GM19328 (cell line): ENCODE data around the gene BRD2.
A peak's percentile ranks its signal among the peaks of the same experiment; 100 is the strongest.
"Not testable (repeated sequence)": the region's sequence is repeated elsewhere in the genome, so short reads cannot be mapped to it uniquely, and the experiment has no call there.

Experiments used
- ATAC-seq: cut with Tn5 transposase; IDR thresholded peaks from one replicate; pipeline ENCODE4 v1.9.1; 2021; ENCODE audit warnings: mild to moderate bottlenecking, moderate library complexity; ENCODE audit not compliant: unreplicated experiment

Gene BRD2

DNA sequence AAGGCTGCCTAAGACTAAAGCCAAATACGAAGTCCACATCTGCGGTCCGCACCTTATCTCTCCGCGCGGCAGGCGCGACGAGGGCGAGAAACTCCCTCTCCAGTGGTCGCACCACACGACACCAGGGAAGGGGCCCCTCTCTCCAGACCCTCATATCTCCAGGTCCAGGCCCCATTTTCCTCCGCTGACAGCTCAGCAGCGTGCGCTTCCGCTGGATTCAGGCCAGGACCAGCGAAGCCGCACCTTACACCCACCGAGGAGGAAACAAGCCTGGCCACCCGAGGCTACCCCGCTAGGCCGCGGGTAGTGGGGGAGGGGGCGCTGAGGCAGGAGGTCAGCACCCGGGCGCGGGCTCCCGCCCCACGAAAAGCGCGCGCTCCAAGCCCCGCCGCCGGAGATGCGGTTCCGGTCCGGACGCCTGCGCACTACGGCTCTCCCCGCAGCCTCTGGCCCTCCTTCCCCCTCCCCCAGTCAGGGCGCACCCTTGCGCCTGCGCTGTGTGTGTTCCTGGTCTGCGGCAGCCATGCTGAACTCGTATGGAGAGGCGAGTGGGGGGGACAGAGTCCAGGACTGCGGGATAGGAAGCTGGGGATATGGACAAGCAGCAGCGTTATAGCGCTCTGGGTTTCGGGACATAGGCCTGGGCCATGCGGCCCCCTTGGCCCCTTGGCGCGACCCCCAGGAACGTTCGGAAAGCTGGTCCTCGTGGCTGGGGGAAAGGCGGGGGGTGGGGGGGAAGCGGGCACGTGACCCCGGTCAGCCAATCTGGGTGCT is at the start of gene BRD2:
Gene BRD2, plus strand, starts transcription at position 502 of the 774 bp plus-strand sequence. CDS start 4,305 bp downstream, outside the sequence.
- peak; percentile 31 for ATAC-seq

DNA sequence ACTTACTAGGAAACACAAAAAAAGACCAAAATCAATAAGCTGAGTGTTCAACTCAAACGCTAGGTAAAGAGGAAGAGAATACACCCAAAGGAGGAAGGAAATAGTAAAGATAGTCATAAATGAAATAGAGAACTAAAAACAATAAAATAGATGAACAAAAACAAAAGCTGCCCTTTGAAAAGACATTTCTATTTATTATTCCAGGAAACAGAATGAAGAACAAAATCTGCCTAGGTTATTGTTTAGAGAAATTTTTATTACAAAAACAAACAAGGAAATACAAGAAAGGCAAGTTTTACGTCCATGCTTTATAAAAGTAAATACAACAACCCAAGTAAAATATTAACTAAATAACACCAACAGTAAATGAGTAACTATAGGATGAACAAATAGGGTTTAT is 47.7 kb upstream of the BRD2 start:
- no peak for ATAC-seq

DNA sequence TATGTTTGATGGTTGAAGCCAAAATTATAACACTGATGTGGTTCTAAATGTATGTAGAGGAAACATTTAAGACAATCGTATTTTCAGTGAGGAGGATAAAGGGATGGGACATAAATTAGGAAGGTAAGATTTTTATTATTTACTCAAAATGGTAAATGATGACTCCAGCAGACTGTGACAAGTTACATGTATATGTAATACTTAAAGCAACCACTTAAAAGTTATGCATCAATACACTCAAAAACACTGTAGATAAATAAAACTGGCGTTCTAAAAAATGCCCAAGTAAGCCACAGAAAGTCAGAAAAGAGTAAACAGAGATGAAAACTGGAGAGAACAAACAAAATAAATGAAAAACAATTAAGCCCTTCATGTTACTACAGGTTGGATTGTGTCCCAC is 46.3 kb upstream of the BRD2 start:
- ATAC-seq = no peak

DNA sequence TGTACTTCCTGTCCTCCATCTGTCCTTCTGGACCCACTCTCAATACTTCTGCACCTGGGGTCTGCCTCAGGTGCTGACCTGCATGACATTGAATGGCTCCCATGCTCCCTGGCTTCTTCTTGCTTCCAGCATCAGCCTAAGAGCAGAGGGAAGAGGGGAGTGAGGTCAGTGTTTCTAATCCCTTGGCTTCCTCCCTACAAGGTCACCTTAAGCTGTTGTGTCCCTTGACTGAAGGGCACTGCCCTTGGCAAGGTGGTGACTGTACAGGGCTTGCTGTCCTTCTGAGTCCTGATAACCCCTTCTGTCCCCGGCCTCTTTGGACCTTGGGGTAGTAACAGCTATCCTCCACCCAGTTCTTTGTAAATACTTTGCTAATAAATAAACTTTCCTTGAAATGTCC is 37.2 kb upstream of the BRD2 start:
- no peak for ATAC-seq

DNA sequence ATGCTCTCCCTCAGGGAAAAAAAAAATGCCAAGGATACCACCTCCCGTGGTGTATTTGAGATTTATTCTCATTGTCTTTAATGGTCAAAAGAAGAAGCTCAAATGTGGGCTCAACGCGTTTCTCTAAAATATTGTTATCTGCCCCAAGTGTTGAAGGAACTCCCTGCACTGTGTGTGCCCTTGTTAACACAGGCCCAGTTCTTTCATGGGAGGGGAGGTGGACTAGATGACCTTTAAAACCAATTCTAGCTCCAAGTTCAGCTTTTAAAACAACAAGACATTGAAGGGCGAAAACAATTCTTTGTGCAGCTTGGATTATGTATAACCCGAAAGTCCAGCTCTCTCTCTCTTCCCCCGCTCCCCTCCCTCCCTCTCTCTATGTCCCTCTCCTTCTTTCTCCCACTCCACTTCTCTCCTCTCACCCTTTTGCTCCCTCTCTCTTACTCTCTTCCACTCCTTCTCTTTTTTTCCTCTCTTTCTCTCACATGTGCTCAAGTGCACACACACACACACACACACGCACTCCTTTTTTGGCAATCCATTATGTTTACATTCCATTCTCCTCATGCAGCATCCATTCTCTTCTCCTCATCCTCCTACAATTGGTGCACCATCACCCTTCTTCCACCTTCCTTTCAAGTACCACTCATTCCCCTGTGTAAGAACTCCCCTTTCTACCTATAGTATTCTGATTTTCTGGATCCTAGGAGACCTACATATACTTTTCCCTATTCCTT is 36.1 kb upstream of the BRD2 start:
- no peak for ATAC-seq

DNA sequence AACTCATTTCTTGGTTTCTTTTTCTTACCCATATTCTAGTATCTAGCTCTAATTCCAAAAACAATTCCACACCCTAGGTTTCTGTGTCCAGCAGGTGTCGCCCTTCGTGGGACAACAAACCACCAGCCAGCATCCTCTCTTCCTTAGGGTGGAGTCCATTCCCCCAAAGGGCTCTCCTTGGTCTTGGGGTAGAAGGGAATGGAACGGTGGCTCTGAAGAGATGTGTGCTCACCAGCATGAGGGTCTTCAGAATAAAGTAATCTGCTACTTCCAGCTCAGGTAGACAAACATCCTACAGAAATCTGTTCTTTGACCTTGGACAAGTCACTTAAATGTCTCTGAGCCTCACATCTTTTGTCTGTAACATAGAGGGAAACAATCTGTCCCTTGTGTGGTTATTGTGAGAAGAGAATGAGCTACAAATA is 34.7 kb upstream of the BRD2 start:
- no peak for ATAC-seq

DNA sequence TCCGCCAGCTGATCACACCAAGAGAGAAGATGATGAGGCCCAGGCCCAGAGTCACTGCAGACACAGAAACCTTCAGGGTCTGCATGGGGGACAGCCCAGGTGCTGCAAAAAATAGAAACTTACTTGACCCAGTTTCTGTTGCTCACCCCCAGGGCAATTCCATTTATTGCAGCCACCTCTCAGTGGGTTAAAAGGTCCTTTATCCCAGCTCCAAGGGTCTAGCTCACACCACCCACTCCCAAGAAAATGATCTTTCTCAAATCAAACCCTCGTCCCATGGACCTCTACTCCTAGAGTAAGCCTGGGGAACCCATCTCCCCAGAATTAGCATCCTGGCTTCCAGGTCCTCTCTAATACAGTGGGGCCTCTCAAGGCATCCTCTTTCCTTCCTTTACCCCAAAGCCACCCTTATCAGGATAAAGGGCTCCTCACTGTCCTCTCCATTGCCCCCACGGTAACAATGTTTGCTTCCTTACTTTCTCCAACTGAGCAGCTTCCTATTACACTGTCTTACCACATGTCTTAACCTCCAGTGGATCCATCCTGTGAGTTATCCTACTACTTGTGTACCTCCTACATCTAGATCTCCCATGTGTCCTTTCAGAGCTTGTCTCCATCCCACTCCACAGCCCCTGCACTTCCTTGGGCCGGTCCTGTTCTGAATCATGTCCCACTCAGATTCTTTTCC is 32.7 kb upstream of the BRD2 start:
- no peak for ATAC-seq

DNA sequence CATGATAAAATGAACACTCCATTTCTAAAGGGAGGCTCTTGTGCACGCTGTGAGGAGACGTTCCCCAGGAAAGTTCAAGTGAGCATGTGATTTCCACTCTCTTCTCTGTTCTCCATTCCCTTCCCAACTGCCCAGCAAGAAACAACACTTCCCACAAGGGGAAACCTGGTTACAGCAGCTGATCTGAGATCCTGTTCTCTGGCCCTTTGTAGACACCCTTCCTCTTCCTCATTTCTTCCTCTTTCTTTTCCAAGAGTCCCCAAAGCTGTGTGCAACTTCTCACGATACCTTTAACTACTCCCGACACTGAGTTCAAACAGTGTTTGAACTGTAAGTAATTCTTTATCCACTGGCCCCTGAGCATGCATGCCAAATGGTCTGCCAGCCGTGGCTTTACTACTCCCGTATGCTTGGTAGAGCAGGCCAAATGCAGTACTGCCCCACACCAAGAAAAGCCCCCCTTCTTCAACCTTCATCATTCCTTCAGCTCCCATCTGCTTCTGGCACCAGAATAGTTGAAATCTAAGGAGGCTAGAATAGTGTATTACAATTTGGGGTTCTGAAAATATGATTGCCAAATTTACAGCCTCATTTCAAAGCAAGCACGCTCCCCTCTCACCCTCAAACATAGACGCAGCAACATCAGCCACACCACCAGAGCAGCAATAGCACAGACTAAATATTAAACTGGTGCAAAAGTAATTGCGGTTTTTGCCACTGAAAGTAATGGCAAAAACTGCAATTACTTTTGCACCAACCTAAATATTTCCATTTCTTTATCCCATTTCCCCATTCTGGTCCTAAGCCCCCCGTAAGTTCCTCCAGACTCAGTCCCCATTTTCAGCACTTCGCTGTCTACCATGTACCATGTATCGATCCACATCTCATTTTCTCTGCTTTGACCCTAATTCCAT is 31.9 kb upstream of the BRD2 start:
- ATAC-seq = no peak

DNA sequence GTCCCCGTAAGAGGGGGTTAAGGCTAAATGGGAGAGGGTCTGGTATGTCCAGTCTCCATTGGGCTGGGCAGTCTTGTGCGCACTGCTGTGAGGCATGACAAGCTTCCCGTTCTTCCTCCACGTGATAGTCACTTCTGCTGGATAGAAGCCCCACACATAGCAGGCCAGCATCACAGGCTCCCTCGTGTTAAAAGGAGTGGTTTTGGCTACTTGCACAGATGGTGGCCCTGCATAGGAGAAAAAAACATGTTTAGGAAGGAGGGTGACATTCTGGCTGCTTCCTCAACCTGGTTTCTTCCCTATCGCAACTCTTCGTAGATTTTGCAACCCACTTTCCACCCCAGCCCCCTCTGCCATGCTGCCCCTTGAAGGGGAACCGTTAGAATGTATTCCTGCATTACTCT is 31.2 kb upstream of the BRD2 start:
- no peak for ATAC-seq

DNA sequence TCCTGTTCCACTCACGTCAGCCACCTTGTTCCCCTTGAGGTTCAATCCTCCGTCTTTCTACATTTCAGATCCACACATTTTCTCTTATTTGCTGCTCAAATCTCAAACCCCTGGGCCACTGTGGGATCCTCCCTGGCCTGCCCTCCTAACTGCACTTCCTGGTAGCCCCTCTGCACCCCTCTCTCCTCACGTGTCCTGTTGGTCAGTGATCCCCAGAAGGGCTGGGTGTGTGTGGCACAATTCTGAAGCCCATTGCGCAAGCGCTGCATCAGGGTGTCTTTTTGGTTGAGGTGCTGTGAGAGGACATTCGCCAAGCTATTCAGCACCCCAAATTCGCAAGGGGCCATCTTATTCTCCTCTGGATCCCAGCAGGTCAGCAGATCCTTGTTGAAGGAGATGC is 29.9 kb upstream of the BRD2 start:
- ATAC-seq = no peak

DNA sequence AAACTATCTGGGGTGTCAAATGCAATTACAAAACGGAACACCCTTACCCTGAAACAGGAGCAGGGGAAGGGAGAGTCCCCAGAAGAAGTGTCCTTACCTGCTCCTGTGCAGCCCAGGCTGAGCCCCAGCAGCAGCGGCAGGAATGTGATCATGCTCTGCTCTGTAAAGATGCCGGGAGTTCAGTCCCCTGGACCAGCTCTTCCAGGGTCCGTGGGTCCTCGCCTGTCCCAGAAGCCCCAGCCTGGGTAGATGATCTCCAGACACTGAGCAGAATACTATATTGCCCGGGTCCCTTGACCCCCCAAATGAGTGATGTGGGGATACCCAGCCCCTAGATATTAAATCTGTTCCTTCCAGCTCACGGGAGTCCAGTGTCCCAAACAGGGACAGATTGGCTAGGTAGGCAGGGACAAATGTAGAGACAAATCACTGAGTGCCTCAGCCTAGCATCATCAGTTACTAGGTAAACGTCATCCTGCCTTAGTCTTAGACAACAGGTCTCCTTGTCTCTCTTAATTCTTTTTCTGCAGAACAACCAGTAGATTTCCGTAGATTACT is 27.7 kb upstream of the BRD2 start, which contains the start of gene HLA-DMB:
Gene HLA-DMB, minus strand, starts transcription at position 373 of the 558 bp plus-strand sequence. Its CDS starts 221 bp downstream, at position 152.
- ATAC-seq = peak; percentile 63

DNA sequence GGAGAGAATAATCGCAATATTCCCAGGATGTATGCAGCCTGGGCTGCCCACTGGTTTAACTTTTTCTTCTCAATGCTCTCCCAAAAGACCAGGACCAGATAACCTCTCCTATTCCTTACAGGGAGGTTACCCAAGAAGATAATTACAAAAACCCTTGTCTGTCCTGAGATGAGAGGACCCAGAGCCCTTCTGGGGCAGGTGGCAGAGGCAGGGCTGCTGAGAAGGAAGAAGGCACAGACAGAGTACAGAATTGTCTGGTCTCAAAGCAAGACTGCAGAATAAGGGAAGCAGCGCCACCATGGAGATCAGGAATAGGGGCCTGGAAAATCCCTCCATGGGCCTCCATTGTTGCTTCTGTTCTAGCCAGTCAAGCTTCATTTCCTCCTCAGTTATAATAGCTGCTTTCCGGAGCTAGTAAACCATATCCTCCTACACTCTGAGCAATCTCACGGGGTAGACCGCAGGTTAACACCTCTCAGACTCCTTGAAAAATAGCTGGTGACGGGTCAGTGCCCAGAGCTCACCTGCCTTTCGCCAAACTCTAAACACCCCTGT is 27.1 kb upstream of the BRD2 start:
- ATAC-seq = peak; percentile 30

DNA sequence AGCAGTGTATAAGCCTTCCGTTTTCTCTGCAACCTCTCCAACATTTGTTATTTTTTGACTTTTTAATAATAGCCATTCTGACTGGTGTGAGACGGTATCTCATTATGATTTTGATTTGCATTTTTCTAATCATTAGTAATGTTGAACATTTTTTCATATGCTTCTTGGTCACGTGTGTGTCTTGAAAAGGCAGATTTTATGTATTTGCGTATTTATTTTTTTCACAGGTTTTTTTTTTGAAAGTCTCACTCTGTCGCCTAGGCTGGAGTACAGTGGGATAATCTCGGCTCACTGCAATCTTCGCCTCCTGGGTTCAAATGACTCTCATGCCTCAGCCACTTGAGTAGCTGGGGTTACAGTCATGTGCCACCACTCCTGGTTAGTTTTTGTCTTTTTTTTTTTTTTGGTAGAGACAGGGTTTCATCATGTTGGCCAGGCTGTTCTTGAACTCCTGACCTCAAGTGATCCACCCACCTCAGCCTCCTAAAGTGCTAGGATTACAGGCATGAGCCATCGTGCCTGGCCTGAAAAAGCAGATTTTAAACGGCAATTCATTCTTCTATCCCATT is 25.8 kb upstream of the BRD2 start:
- ATAC-seq = not testable (repeated sequence)

DNA sequence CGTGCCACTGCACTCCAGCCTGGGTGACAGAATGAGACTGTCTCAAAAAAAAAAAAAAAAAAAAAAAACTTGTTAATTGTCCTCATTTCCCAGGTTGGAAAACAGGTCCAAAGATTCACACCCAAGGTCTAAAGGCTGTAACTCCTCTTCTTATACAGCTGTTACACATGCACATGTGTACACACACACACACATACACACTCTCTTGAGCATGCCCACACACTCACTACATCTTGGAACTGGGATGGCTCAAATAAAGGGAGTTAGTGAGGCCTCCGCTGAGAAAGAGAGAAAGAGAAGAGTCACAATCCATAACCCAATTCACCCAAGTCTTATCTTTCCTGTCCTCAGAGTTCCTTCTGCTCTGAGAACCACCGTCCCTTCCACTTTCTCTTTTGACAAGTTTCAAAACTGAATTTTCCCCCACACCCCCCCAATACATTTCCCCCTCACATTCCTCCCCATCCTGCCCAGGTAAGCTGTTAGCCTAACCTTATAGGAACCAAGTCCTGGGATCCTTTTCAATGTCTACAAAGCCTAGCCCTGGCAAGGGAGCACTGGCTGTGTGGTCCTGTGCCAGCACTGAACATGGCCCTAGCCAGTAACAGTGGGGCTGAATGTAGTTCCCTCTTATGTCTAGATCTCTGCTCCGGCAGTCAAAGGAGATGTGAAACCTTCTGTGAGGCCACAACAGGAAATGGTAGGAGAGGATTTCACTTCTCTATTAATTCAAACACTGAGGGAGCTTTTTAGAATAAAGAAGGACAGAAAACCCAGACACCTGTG is 24.3 kb upstream of the BRD2 start:
- peak; percentile 42 for ATAC-seq

DNA sequence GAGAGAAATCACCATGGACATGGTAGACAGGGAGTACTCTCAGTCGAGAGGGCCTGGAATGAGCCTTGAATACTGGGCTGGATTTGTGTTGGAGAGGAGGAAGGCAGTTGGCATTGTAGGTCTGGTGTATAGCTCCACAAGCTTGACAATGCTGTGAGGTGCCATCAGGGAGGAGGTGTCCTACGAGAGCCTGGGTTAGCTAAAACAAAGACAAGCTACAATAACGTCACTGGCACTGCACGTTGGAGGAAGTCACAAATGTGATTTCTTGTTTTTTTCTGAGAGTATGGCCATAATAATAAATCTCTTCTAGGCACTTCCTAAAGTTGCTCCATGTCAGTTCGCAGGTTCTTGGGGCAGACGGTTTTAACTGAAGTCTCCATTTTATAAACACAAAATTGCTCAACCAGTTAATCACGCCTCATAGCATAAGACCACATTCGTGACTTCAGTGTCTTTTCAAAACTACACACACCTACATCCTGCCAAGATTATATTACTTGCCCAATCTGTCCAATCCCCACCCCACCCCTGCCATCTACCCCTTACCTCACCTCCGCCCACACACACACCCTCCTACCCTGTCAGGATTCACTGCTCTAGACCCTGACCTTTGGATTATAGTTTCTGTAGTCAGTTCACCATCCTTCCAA is 23.2 kb upstream of the BRD2 start:
- ATAC-seq = no peak

DNA sequence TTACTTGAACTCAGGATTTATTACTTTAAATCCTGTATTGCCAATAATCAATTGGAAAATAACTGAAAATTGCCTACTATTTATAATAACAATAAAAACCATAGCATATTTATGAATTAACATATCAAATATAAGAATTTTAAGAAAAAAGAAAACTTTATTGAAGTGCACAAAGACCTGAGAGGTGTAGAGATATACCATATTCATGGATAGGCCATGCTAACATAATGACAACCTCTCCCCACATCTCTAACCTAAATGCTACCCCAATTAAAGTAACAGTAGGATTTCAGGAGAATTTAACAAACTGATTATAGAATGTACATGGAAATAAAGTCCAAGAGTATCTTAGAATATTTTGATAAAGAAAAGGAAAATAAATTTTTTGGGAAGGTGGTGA is 22.4 kb upstream of the BRD2 start:
- no peak for ATAC-seq

DNA sequence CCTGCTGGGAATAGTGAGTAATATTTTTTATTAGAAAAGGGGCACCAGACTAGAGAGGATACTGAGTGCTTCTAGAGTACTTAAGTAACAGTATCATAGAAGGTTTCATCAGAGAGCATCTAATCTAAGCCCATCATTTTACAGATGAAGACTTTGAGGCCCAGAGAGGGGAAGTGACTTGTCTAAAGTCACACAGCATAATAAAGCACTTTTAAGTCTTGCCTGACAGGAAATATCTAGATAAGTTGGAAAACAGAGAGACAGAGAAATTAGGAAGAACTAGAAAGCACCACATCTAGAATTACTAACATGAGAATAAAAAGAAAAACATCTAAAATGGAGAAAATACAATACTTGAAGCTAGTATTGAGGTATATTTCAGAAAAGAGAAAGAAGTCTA is 21.5 kb upstream of the BRD2 start:
- ATAC-seq = no peak
